Omental fat pad (tissue), 4 donors: Measurements from ENCODE around the gene DNAH7. TPM values are rescaled to one million over a fixed set of nuclear protein-coding genes. Genes with fewer than 3 reads are reported as not detected.
"Not testable (repeated sequence)": the region's sequence is repeated elsewhere in the genome, so short reads cannot be mapped to it uniquely, and the experiment has no call there.

Experiments used
- ATAC-seq: fragments of 150-250 bp; one replicate; pipeline ENCODE4 v1.9.1; 2016; ENCODE audit warnings: mild to moderate bottlenecking, moderate library complexity; ENCODE audit not compliant: low FRiP score
- DNase-seq: peaks from one replicate; pipeline ENCODE4 v3.0.0-alpha.2; 2019; ENCODE audit warnings: low spot score
- total RNA-seq, 4 donors: library from RNA; depleted of rRNA; stranded (reverse); fragments of >200 nt; gene quantifications; one replicate each; pipeline ENCODE4 v1.1.0, GENCODE V29; 2016
- TF ChIP-seq, protein P1 (sequence below), 3 donors: fragments of 450-650 bp; IDR thresholded peaks; one replicate each; pipeline ENCODE4 v1.5.1; 2016 to 2017; ENCODE audit warnings: antibody characterized with exemption in 3 of 3, mild to moderate bottlenecking in 3 of 3, moderate library complexity in 2 of 3

DNAH7 gene
- total RNA-seq, 4 donors from 2014 or later, result 0.16 to 3.6 (median 1.4) TPM

DNA sequence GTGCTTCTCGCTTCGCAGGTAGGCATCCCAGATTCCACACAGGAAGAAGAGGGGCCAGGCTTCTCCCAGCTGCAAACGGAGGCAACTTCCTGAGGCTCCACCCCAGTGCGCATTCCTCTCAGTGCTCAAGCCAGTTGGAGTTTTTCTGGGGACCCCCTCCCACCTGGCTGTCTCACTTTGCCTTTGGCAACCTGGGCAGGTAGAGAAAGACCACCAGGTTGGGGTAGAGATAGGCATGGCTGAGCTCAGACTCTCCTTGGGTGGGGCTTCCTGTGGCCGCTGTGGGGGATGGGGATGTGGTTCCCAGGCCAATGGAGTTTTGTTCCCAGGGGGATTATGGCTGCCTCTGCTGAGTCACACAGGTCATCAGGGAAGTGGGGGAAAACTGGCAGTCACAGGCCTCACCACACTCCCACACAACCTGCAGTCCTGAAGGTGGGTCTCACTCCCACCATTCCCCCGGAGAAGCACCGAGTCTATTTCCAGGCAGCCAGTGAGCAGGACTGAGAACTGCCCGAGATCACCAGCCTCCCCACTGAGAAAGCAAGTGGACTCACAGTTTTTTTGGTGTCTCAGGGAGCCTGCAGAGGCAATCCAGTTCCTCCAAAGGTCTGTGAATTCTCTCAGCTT, 373.5 kb downstream of the DNAH7 start:
- TF ChIP-seq, protein P1, sequence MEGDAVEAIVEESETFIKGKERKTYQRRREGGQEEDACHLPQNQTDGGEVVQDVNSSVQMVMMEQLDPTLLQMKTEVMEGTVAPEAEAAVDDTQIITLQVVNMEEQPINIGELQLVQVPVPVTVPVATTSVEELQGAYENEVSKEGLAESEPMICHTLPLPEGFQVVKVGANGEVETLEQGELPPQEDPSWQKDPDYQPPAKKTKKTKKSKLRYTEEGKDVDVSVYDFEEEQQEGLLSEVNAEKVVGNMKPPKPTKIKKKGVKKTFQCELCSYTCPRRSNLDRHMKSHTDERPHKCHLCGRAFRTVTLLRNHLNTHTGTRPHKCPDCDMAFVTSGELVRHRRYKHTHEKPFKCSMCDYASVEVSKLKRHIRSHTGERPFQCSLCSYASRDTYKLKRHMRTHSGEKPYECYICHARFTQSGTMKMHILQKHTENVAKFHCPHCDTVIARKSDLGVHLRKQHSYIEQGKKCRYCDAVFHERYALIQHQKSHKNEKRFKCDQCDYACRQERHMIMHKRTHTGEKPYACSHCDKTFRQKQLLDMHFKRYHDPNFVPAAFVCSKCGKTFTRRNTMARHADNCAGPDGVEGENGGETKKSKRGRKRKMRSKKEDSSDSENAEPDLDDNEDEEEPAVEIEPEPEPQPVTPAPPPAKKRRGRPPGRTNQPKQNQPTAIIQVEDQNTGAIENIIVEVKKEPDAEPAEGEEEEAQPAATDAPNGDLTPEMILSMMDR (IDR thresholded peaks at IDR 0.05), result no peak

DNA sequence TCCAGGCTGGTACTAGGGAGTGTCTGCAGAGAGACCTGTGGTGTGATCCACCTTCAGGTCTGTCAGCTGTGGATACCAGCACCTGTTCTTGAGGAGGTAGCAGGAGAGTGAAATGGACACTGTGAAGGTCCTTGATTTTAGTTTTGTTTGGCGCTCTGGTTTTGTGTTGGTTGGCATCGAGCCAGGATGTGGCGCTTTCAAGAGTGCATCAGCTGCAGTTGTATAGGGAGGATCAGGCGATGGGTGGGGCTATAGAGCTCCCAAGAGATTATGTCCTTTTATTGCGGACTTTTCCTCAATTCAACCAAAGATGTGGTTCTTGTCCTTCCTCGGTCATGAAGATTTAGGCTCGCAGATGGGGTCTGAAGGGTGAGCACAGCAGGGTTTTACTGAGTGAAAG, 374.1 kb downstream of the DNAH7 start:
- TF ChIP-seq, protein P1 (IDR thresholded peaks at IDR 0.05), result no peak
- DNase-seq, result no peak
- ATAC-seq, result no peak

More for the DNA sequence above, 373.5 kb downstream of the DNAH7 start:
- ATAC-seq (no peak), DNase-seq (no peak)

DNA sequence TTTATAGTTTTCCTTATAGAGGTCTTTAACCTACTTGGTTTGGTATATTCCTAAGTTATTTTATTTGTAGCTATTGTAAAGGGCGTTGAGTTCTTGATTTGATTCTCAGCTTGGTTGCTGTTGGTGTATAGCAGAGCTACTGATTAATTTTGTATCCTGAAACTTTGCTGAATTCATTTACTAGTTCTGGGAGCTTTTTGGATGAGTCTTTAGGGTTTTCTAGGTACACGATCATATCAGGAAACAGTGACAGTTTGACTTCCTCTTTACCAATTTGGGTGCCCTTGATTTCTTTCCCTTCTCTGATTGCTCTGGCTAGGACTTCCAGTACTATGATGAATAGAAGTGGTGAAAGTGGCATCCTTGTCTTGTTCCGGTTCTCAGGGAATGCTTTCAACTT, 376.1 kb downstream of the DNAH7 start:
- not testable (repeated sequence) for DNase-seq, ATAC-seq

Other genes with a start within 250 kb of the DNAH7 start
- gene STK17B, start 102.7 kb upstream of the DNAH7 start, total RNA-seq, result 10 to 100 TPM; 39.2 to 89.9 (median 60.7) TPM